H1 (cell line): ENCODE results near the gene RPS27.

Experiments
- CTBP2 ChIP-seq: IDR thresholded peaks from 2 replicates; pipeline ENCODE4 v1.7.0; 2011; ENCODE audit warnings: borderline replicate concordance, mild to moderate bottlenecking, moderate library complexity, mixed read lengths, low read length; ENCODE audit not compliant: insufficient read depth, insufficient read length
- TF ChIP-seq, protein P1 (sequence below): IDR thresholded peaks from 2 replicates; pipeline ENCODE4 v1.6.1; 2011; ENCODE audit warnings: low read depth, mild to moderate bottlenecking, low read length; ENCODE audit not compliant: insufficient read depth
- TF ChIP-seq, protein P2 (sequence below), 3 experiments: IDR thresholded peaks; 1 replicate in 2 of 3; 2 replicates in 1 of 3; pipeline versions ENCODE4 v1.5.1 to v1.6.1; 2011; ENCODE audit warnings: low read length in 3 of 3, mild to moderate bottlenecking in 3 of 3, inconsistent platforms in 2 of 3, low read depth in 1 of 3, moderate library complexity in 1 of 3; ENCODE audit not compliant: insufficient read depth in 1 of 3; ENCODE audit errors: control extremely low read depth in 1 of 3

DNA sequence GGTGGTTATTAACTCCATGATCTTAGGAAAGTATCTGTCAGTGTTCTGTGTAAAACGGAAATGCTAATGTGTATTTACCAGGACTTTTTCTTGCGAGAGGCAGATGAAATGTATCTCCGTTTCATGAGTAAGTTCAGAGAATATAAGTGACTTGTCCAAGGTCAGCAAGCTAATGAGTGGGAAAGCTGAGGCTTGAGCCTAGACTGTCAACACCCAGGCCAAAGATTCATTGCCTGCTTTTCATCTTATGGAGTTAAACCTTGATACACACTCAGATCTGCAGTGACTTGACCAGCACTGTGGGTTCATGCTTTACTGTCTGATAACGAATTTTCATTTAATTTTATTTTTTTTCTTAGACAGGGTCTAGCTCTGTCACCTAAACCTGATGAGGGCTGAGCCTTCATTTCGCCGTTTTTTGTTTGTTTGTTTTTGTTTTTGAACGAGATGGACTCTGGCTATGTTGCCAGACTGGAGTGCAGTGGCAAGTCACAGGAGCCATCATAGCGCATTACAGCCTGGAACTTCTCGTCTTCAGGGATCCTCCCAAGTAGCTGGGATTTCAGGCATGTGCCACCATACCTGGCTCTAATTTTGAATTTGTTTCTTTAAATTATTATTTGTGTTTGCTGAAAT is 12.2 kb upstream of the RPS27 start:
- TF ChIP-seq, protein P1, sequence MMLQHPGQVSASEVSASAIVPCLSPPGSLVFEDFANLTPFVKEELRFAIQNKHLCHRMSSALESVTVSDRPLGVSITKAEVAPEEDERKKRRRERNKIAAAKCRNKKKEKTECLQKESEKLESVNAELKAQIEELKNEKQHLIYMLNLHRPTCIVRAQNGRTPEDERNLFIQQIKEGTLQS, result no peak
- TF ChIP-seq, protein P2, sequence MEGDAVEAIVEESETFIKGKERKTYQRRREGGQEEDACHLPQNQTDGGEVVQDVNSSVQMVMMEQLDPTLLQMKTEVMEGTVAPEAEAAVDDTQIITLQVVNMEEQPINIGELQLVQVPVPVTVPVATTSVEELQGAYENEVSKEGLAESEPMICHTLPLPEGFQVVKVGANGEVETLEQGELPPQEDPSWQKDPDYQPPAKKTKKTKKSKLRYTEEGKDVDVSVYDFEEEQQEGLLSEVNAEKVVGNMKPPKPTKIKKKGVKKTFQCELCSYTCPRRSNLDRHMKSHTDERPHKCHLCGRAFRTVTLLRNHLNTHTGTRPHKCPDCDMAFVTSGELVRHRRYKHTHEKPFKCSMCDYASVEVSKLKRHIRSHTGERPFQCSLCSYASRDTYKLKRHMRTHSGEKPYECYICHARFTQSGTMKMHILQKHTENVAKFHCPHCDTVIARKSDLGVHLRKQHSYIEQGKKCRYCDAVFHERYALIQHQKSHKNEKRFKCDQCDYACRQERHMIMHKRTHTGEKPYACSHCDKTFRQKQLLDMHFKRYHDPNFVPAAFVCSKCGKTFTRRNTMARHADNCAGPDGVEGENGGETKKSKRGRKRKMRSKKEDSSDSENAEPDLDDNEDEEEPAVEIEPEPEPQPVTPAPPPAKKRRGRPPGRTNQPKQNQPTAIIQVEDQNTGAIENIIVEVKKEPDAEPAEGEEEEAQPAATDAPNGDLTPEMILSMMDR (IDR thresholded peaks at IDR 0.05; ENCODE audit: control extremely low read depth in 1 of 3, insufficient read depth in 1 of 3, low read depth in 1 of 3, low read length in 3 of 3), result no peak
- no peak for TF ChIP-seq CTBP2
